Chondrocyte (in vitro differentiated cells): Measurements from ENCODE around the gene CREB3L1. TPM values are rescaled to one million over a fixed set of nuclear protein-coding genes. Genes with fewer than 3 reads are reported as not detected.

Source experiments
- DNase-seq: peaks from one replicate; pipeline ENCODE4 v3.0.0; 2021; ENCODE audit warnings: mixed read lengths, low spot score
- H3K27ac Mint-ChIP-seq: one replicate; pipeline ENCODE4 v1.8.0; 2021; ENCODE audit warnings: mild to moderate bottlenecking, moderate library complexity, mixed read lengths; ENCODE audit not compliant: unreplicated experiment
- H3K27me3 Mint-ChIP-seq: 2 replicates; pipeline ENCODE4 v1.8.0; 2021; ENCODE audit warnings: low read depth, mixed read lengths
- H3K36me3 Mint-ChIP-seq: 2 replicates; pipeline ENCODE4 v1.8.0; 2021; ENCODE audit warnings: low read depth, mixed read lengths
- H3K4me1 Mint-ChIP-seq: 2 replicates; pipeline ENCODE4 v1.8.0; 2021; ENCODE audit warnings: low read depth, mild to moderate bottlenecking, mixed read lengths
- H3K4me3 Mint-ChIP-seq: one replicate; pipeline ENCODE4 v1.8.0; 2021; ENCODE audit warnings: mild to moderate bottlenecking, moderate library complexity, mixed read lengths; ENCODE audit not compliant: unreplicated experiment
- H3K9me3 Mint-ChIP-seq: 2 replicates; pipeline ENCODE4 v1.8.0; 2021; ENCODE audit warnings: low read depth, mixed read lengths
- total RNA-seq: library from RNA; stranded (reverse); gene quantifications from 3 replicates; pipeline ENCODE4 v1.2.1, GENCODE V29; 2021
- TF ChIP-seq, protein P1 (sequence below): fragments of 200-600 bp; sonication (generic); IDR thresholded peaks from 2 replicates; pipeline ENCODE4 v1.5.0; 2021; ENCODE audit warnings: antibody characterized with exemption, mild to moderate bottlenecking, moderate library complexity

The CREB3L1 gene
- total RNA-seq, 1 donor from 2014 or later: 192 TPM

DNA sequence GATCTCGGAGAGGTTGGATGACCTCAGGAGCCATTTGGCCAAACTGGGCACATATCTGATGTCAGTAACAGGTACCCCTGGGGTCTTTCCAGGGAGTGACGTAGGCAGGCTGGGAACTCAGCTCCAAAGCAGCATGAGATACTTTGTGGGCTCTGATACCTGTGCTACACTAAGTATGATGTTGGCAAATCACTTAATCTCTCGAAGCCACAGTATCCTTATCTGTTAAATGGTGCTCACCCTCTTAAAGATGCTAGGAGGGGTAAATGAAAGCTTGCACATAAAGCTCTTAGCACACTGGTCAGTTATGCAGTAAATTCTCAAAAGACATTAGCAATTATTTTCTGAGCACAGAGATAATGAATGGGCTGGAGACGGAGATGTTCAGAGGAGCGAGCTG lies 52.7 kb downstream of the CREB3L1 start:
- Mint-ChIP-seq H3K36me3 (peaks cover 2% of the 10 kb centered on the region), H3K27ac (no peak overlapping the region), H3K27me3 (peaks cover 11% of the 10 kb centered on the region), H3K4me1 (peaks cover 33% of the 10 kb centered on the region), H3K9me3 (no peaks in the 10 kb centered on the region), H3K4me3 (no peak overlapping the region)
- TF ChIP-seq, protein P1, sequence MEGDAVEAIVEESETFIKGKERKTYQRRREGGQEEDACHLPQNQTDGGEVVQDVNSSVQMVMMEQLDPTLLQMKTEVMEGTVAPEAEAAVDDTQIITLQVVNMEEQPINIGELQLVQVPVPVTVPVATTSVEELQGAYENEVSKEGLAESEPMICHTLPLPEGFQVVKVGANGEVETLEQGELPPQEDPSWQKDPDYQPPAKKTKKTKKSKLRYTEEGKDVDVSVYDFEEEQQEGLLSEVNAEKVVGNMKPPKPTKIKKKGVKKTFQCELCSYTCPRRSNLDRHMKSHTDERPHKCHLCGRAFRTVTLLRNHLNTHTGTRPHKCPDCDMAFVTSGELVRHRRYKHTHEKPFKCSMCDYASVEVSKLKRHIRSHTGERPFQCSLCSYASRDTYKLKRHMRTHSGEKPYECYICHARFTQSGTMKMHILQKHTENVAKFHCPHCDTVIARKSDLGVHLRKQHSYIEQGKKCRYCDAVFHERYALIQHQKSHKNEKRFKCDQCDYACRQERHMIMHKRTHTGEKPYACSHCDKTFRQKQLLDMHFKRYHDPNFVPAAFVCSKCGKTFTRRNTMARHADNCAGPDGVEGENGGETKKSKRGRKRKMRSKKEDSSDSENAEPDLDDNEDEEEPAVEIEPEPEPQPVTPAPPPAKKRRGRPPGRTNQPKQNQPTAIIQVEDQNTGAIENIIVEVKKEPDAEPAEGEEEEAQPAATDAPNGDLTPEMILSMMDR: no peak
- no peak for DNase-seq

DNA sequence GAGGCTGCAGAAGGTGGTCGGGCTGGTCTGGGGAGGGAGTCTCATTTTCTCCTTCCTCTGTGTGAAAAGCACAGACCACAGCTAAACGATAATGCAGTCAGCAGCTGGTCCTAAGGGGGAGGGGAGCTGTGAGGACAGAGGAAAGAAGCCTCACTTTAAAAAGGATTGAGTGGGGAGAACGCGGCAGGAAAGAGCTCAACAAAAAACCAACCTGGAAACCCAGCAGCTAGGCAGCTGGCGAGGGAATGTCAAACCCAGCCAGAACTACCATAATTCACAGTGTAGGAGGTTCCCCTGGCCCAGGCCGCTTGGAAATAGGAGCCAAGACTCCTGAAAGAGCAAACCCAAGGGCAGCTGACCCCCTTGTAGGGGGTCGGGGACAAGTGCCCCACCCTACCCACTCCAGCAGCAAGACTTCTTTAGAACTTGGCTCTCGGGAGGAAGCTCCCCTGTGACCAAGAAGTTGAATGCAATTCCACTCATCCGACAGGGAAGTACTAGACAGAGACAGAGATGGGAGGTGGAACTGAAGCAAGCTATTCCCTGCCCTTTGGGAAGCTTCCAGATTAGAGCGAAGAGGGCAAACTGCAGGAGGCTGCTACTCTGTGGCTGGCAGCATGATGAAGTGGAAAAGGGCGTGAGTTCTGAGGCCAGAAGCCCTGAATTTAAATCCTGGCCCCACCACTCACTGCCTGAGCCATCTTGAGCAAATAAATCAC lies 53.3 kb downstream of the CREB3L1 start:
- TF ChIP-seq, protein P1: no peak
- Mint-ChIP-seq H3K27me3 (peaks cover 11% of the 10 kb centered on the region), H3K36me3 (peaks cover 2% of the 10 kb centered on the region), H3K4me1 (peaks cover 34% of the 10 kb centered on the region), H3K4me3 (no peak overlapping the region), H3K9me3 (no peaks in the 10 kb centered on the region), H3K27ac (no peak overlapping the region)
- no peak for DNase-seq

DNA sequence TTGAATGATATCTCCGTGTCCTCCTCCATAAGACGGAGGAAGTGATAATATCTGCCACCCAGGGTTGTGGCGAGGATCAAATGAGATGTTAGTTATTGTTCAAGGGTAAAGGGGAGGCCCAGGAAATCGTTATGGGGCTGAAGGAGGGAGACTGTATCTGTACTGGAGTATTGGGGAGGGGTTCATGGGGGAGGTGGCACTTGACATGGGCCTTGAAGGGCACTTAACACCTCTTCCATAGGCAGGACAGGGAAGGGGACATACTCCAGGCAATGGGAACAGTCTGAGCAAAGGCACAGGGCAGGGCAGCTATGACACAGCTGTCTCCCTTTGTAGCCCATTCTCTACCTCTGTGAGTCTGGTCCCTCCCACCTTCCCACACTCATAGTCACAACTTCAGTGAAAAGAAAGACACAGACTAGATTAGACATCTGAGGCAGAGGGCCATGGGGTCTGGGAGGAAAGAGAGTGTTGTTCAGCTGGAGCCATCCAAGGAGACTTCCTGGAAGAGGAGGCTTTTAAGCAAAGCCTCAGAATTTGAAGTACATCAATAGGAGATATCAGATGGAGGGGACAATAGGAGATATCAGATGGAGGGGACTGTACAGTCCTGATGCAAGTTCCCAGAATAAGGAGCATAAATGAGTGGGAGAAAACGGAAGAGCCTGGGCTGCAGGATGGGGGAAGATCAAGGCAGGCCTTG lies 54.0 kb downstream of the CREB3L1 start:
- H3K9me3 Mint-ChIP-seq: no peaks in the 10 kb centered on the region
- DNase-seq: no peak
- H3K4me1 Mint-ChIP-seq: peaks cover 39% of the 10 kb centered on the region
- TF ChIP-seq, protein P1: no peak
- H3K27me3 Mint-ChIP-seq: peaks cover 11% of the 10 kb centered on the region
- H3K27ac Mint-ChIP-seq: no peak overlapping the region
- peaks cover 2% of the 10 kb centered on the region for H3K36me3 Mint-ChIP-seq
- H3K4me3 Mint-ChIP-seq: peak overlapping the region; percentile 43

DNA sequence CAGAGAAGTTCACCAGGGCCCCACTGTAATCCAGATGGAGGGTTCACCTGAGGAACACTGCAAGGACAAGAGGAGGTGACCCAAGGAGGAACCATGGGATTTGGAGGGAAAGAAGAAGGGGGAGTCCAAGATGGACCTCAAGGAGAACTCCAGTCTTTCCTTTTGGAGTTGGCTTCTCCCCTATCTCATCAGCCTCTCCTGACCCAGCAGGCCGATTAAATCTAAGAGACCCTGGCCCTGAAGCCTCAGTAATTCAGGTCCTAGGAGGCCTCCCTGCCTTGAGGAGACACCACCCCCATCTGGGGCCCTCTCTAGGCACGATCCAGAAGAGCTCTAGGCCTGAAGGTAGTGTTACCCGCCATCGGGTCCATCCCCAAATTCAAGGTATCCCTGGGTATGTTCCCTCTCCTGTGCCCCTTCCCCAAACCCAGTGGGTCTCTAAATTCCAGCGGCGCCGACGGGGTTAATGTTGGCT lies 54.7 kb downstream of the CREB3L1 start:
- Mint-ChIP-seq H3K4me1 (peaks cover 34% of the 10 kb centered on the region), H3K27me3 (peaks cover 11% of the 10 kb centered on the region), H3K36me3 (peaks cover 2% of the 10 kb centered on the region), H3K4me3 (peak overlapping the region; percentile 43), H3K9me3 (no peaks in the 10 kb centered on the region), H3K27ac (no peak overlapping the region)
- no peak for DNase-seq
- TF ChIP-seq, protein P1: no peak

DNA sequence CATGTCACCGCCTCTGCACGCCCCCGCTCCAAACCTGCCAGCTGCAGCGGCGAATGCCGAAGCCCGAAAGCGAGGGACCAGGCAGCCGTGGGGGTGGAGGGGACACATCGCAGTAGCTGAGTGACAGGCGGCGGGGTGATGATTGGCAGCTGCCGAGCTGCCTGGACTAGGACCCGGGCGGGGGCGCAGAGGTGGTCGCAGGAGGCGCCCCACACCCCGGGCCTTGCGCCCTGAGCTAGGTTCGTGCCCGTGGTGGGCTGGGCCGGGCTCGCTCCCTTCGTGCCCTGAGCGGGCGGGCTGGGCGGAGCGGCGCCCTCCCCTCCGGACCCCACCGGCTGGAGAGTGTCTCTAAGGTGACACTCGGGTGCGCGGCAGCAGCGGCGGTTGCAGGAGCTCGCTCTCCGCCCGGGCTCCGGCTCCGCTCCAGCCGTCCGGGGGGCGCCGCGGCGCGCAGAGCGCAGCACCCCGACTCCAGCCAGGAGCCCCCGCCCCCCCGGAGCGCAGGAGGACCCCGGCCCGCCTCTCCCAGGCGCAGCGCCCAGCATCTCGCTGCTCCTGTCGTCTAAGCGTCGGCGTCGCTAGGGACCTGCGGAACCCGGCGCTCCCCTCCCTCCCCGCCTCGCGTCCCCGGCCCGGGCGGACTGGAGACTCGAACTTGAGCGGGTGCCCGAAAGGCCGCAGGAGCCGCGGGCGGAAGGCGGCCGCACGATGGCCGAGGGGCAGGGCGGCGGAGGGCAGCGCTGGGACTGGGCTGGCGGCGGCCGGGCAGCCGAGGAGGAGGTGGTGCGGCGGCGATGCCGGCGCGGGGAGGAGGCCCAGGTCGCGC lies 55.3 kb downstream of the CREB3L1 start:
- TF ChIP-seq, protein P1: no peak
- Mint-ChIP-seq H3K36me3 (no peaks in the 10 kb centered on the region), H3K27me3 (peaks cover 11% of the 10 kb centered on the region), H3K27ac (no peak overlapping the region), H3K9me3 (no peaks in the 10 kb centered on the region), H3K4me1 (peaks cover 30% of the 10 kb centered on the region), H3K4me3 (peak overlapping the region; percentile 43)
- DNase-seq: no peak
